DND-41 (cell line): ENCODE data around the gene ILF3.
"Not testable (repeated sequence)": the region's sequence is repeated elsewhere in the genome, so short reads cannot be mapped to it uniquely, and the experiment has no call there.

ENCODE experiments used
- ATAC-seq: fragments of 200-7000 bp; cut with Tn5 transposase; 3 replicates; pipeline ENCODE4 v1.9.1; 2021; ENCODE audit warnings: low read depth; ENCODE audit not compliant: insufficient read depth
- DNase-seq: peaks from one replicate; pipeline ENCODE4 v3.0.0-alpha.2; 2020
- H2AFZ ChIP-seq: 2 replicates; pipeline ENCODE4 v1.6.0; 2012; ENCODE audit warnings: low read depth, low read length
- H3K27ac ChIP-seq: 2 replicates; pipeline ENCODE4 v1.5.1; 2012; ENCODE audit warnings: low read length, inconsistent platforms
- H3K27me3 ChIP-seq: fragments of 200-600 bp; sonication (generic); 2 replicates; pipeline ENCODE4 v1.6.0; 2012; ENCODE audit warnings: low read length, mild to moderate bottlenecking, inconsistent platforms; ENCODE audit not compliant: insufficient read depth, poor library complexity
- H3K36me3 ChIP-seq: 2 replicates; pipeline ENCODE4 v1.5.1; 2012; ENCODE audit warnings: low read length, inconsistent platforms; ENCODE audit not compliant: insufficient read depth
- H3K4me1 ChIP-seq: 2 replicates; pipeline ENCODE4 v1.5.1; 2012; ENCODE audit warnings: mild to moderate bottlenecking, low read length; ENCODE audit not compliant: insufficient read depth
- H3K4me2 ChIP-seq: 2 replicates; pipeline ENCODE4 v1.6.0; 2012; ENCODE audit warnings: mild to moderate bottlenecking, moderate library complexity, low read length, inconsistent platforms; ENCODE audit not compliant: insufficient read depth
- H3K4me3 ChIP-seq, 2 experiments: fragments of 200-600 bp in 1 of 2; shearing (Covaris generic) in 1 of 2; 2 replicates each; pipeline ENCODE4 v1.5.1; 2012 to 2016; ENCODE audit warnings: inconsistent platforms in 2 of 2, low read length in 2 of 2, mild to moderate bottlenecking in 2 of 2, low read depth in 1 of 2, moderate library complexity in 1 of 2
- H3K79me2 ChIP-seq: 2 replicates; pipeline ENCODE4 v1.6.0; 2012; ENCODE audit warnings: low read length, inconsistent platforms; ENCODE audit not compliant: insufficient read depth
- H3K9ac ChIP-seq: 2 replicates; pipeline ENCODE4 v1.6.0; 2012; ENCODE audit warnings: low read depth, mild to moderate bottlenecking, inconsistent platforms, low read length, moderate library complexity
- H3K9me3 ChIP-seq: 2 replicates; pipeline ENCODE4 v1.5.1; 2012; ENCODE audit warnings: low read length, moderate library complexity, mild to moderate bottlenecking, inconsistent platforms; ENCODE audit not compliant: insufficient read depth, severe bottlenecking
- H4K20me1 ChIP-seq: 2 replicates; pipeline ENCODE4 v1.6.0; 2012; ENCODE audit warnings: low read length; ENCODE audit not compliant: insufficient read depth
- CTCF ChIP-seq: IDR thresholded peaks from 2 replicates; pipeline ENCODE4 v1.5.1; 2012; ENCODE audit warnings: borderline replicate concordance, low read length, moderate library complexity, mild to moderate bottlenecking; ENCODE audit not compliant: poor library complexity, severe bottlenecking; ENCODE audit errors: extremely low read depth
- EZH2 ChIP-seq: IDR thresholded peaks from 3 replicates; pipeline ENCODE4 v1.6.1; 2012; ENCODE audit warnings: borderline replicate concordance, low read depth, mild to moderate bottlenecking, moderate library complexity, low read length, inconsistent platforms; ENCODE audit not compliant: severe bottlenecking

The ILF3 gene

GRCh38 chr19:10661946-10662345, 7.8 kb downstream of the ILF3 start:
- Histone ChIP-seq H3K4me3 (no peak overlapping the region), H3K27me3 (no peaks in the 10 kb centered on the region), H3K27ac (no peak overlapping the region), H3K9me3 (no peaks in the 10 kb centered on the region), H4K20me1 (peaks cover 97% of the 10 kb centered on the region), H3K79me2 (peaks cover 100% of the 10 kb centered on the region), H2AFZ (no peak overlapping the region), H3K9ac (no peak overlapping the region), H3K4me2 (no peak overlapping the region), H3K4me1 (peaks cover 30% of the 10 kb centered on the region), H3K36me3 (peaks cover 75% of the 10 kb centered on the region)
- DNase-seq (no peak), ATAC-seq (no peak)
- no peak for TF ChIP-seq EZH2
- no peak for TF ChIP-seq CTCF

- H3K9ac ChIP-seq: no peak overlapping the region
- no peak overlapping the region for H3K4me2 ChIP-seq
- peaks cover 75% of the 10 kb centered on the region for H3K36me3 ChIP-seq
- H2AFZ ChIP-seq: no peak overlapping the region
- H3K27ac ChIP-seq: no peak overlapping the region
- H3K4me3 ChIP-seq: no peak overlapping the region
- no peaks in the 10 kb centered on the region for H3K9me3 ChIP-seq
- H3K27me3 ChIP-seq: no peaks in the 10 kb centered on the region
- H3K4me1 ChIP-seq: peaks cover 23% of the 10 kb centered on the region
- ATAC-seq (peak; percentile 15; the same call in 1 of the 3 replicates), DNase-seq (no peak)
- peaks cover 100% of the 10 kb centered on the region for H3K79me2 ChIP-seq
- TF ChIP-seq CTCF (no peak), EZH2 (no peak)
- peaks cover 97% of the 10 kb centered on the region for H4K20me1 ChIP-seq
Measured at GRCh38 chr19:10662384-10663251, 8.5 kb downstream of the ILF3 start.

- not testable (repeated sequence) for H3K4me3 ChIP-seq, DNase-seq, ATAC-seq, H3K27me3 ChIP-seq, H3K9ac ChIP-seq, H3K9me3 ChIP-seq, H2AFZ ChIP-seq, H3K27ac ChIP-seq, H3K4me2 ChIP-seq
- peaks cover 23% of the 10 kb centered on the region; the same call in 1 of the 2 replicates for H3K4me1 ChIP-seq
- peaks cover 97% of the 10 kb centered on the region for H4K20me1 ChIP-seq
- peaks cover 100% of the 10 kb centered on the region for H3K79me2 ChIP-seq
- peaks cover 75% of the 10 kb centered on the region for H3K36me3 ChIP-seq
Measured at GRCh38 chr19:10663252-10663563, 9.1 kb downstream of the ILF3 start.

GRCh38 chr19:10667867-10668266, 13.7 kb downstream of the ILF3 start:
- H4K20me1 ChIP-seq: peaks cover 94% of the 10 kb centered on the region
- no peaks in the 10 kb centered on the region for H3K4me1 ChIP-seq
- H3K27me3 ChIP-seq: no peaks in the 10 kb centered on the region
- H3K27ac ChIP-seq: no peak overlapping the region
- 0 out of 3 replicates have a peak, but pooled peaks have one; percentile 6 for ATAC-seq
- H3K79me2 ChIP-seq: peaks cover 100% of the 10 kb centered on the region
- peaks cover 75% of the 10 kb centered on the region for H3K36me3 ChIP-seq
- DNase-seq: no peak
- no peak overlapping the region for H3K4me3 ChIP-seq
- TF ChIP-seq EZH2 (no peak), CTCF (no peak)
- H3K9ac ChIP-seq: no peak overlapping the region
- H2AFZ ChIP-seq: no peak overlapping the region
- H3K9me3 ChIP-seq: no peaks in the 10 kb centered on the region
- H3K4me2 ChIP-seq: no peak overlapping the region
